ENCODE results near the gene OPN4.

DNA sequence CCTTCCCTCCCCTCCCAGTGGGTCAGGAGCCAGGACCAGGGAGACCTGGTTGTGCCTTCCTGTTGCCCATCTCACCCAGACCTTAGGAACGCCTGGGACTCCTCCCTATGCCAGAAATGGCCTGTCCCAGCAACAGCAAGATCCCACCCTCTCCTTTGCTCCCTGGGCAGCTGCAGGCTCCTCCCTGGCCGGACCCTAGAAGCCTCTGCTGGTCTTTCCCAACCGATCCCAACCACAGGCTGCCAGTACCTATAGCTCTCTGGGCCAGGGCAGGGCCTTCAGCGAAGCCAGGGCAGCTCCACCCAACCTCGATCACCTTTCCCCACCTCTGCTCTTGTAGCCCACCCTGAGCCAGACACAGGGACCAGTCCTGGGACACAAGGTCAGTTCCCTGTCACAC, 35.9 kb downstream of the OPN4 start:
- TF ChIP-seq POLR2A (IDR thresholded peaks at IDR 0.05) = no peak
- no peak for TF ChIP-seq CTCF (IDR thresholded peaks at IDR 0.05)

Data from ovary (tissue), 3 donors.